Omental fat pad (tissue), 4 donors: ENCODE results near the gene TXNRD2. TPM values are rescaled to one million over a fixed set of nuclear protein-coding genes. Genes with fewer than 3 reads are reported as not detected.
A peak's percentile ranks its signal among the peaks of the same experiment; 100 is the strongest.
"Not testable (repeated sequence)": the region's sequence is repeated elsewhere in the genome, so short reads cannot be mapped to it uniquely, and the experiment has no call there.

Experiments
- ATAC-seq: fragments of 150-250 bp; one replicate; pipeline ENCODE4 v1.9.1; 2016; ENCODE audit warnings: mild to moderate bottlenecking, moderate library complexity; ENCODE audit not compliant: low FRiP score
- DNase-seq: peaks from one replicate; pipeline ENCODE4 v3.0.0-alpha.2; 2019; ENCODE audit warnings: low spot score
- CTCF ChIP-seq, 3 donors: fragments of 450-650 bp; IDR thresholded peaks; one replicate each; pipeline ENCODE4 v1.5.1; 2016 to 2017; ENCODE audit warnings: antibody characterized with exemption in 3 of 3, mild to moderate bottlenecking in 3 of 3, moderate library complexity in 2 of 3
- total RNA-seq, 4 donors: library from RNA; depleted of rRNA; stranded (reverse); fragments of >200 nt; gene quantifications; one replicate each; pipeline ENCODE4 v1.1.0, GENCODE V29; 2016

TXNRD2 gene
- total RNA-seq, 4 donors from 2014 or later: 10.1 to 24.4 (median 15.1) TPM

- ATAC-seq (no peak), DNase-seq (peak; percentile 13)
- no peak for TF ChIP-seq CTCF (IDR thresholded peaks at IDR 0.05)
Observed at GRCh38 chr22:19884161-19884953, 57.3 kb downstream of the TXNRD2 start.

- ATAC-seq: not testable (repeated sequence)
- DNase-seq: peak; percentile 17
Observed at GRCh38 chr22:19883446-19883845, 58.2 kb downstream of the TXNRD2 start.

GRCh38 chr22:19882446-19883381, 58.9 kb downstream of the TXNRD2 start:
- TF ChIP-seq CTCF (IDR thresholded peaks at IDR 0.05): no peak
- DNase-seq (peak; percentile 16), ATAC-seq (no peak)

GRCh38 chr22:19880786-19881569, 60.6 kb downstream of the TXNRD2 start:
- ATAC-seq: peak; percentile 62
- TF ChIP-seq CTCF (IDR thresholded peaks at IDR 0.05): no peak
- DNase-seq: peak; percentile 24

GRCh38 chr22:19879992-19880785, 61.4 kb downstream of the TXNRD2 start:
- peak; percentile 18 for DNase-seq
- no peak for ATAC-seq
- no peak for TF ChIP-seq CTCF (IDR thresholded peaks at IDR 0.05)

- DNase-seq: no peak
Observed at GRCh38 chr22:19879643-19879991, 62.0 kb downstream of the TXNRD2 start.

More at GRCh38 chr22:19879643-19879991, 62.0 kb downstream of the TXNRD2 start:
- no peak for TF ChIP-seq CTCF (IDR thresholded peaks at IDR 0.05)
- ATAC-seq: no peak
